Activated CD4-positive, alpha-beta T cell treated with anti-CD3 and anti-CD28 coated beads, Interleukin-2, amount 10 ng/mL, durations not matched to agents 7 days and 5 days (primary cell): ENCODE results near the gene NLN. TPM values are rescaled to one million over a fixed set of nuclear protein-coding genes. Genes with fewer than 3 reads are reported as not detected.
"Not testable (repeated sequence)": the region's sequence is repeated elsewhere in the genome, so short reads cannot be mapped to it uniquely, and the experiment has no call there.

ENCODE experiments used
- CTCF ChIA-PET: fragments of 350-600 bp; sonication (Branson Sonifier 250); formaldehyde crosslinking; loops from one replicate; lab custom pipeline; 2021; ENCODE audit warnings: antibody characterized with exemption; lab: Charles Lee
- POLR2A ChIA-PET: fragments of 350-600 bp; sonication (Branson Sonifier 250); formaldehyde crosslinking; loops from one replicate; lab custom pipeline; 2021; ENCODE audit warnings: antibody characterized with exemption; lab: Charles Lee
- DNase-seq: peaks from one replicate; pipeline ENCODE4 v3.0.0-alpha.2; 2020
- H3K27ac Mint-ChIP-seq: one replicate; pipeline ENCODE4 v1.8.0; 2021; ENCODE audit warnings: mild to moderate bottlenecking, moderate library complexity, mixed read lengths
- H3K27me3 Mint-ChIP-seq: one replicate; pipeline ENCODE4 v1.8.0; 2021; ENCODE audit warnings: mixed read lengths
- H3K36me3 Mint-ChIP-seq: one replicate; pipeline ENCODE4 v1.8.0; 2021; ENCODE audit warnings: low read depth, mixed read lengths
- H3K4me1 Mint-ChIP-seq: one replicate; pipeline ENCODE4 v1.8.0; 2021; ENCODE audit warnings: mixed read lengths
- H3K4me3 Mint-ChIP-seq: one replicate; pipeline ENCODE4 v1.8.0; 2021; ENCODE audit warnings: mild to moderate bottlenecking, moderate library complexity, mixed read lengths
- H3K9me3 Mint-ChIP-seq: one replicate; pipeline ENCODE4 v1.8.0; 2021; ENCODE audit warnings: mixed read lengths
- total RNA-seq, 2 experiments: library from RNA; stranded (reverse); gene quantifications; one replicate each; pipeline ENCODE4 v1.2.3, GENCODE V29; 2021

Gene NLN
- total RNA-seq, 2 experiments from 2014 or later: 11.0 to 12.4 TPM

- H3K27ac Mint-ChIP-seq: no peak overlapping the region
- DNase-seq: no peak
- ChIA-PET POLR2A (interaction anchor here (0.6 kb wide), 1 partner anchor 16 kb away, joined by 3 read pairs; no protein-coding TSS in a partner anchor), CTCF (interaction anchor here (0.7 kb wide), 1 partner anchor 49 kb away, joined by 3 read pairs; no protein-coding TSS in a partner anchor)
- peaks cover 7% of the 10 kb centered on the region for H3K9me3 Mint-ChIP-seq
- no peaks in the 10 kb centered on the region for H3K36me3 Mint-ChIP-seq
- H3K4me1 Mint-ChIP-seq: peaks cover 4% of the 10 kb centered on the region
- H3K27me3 Mint-ChIP-seq: no peaks in the 10 kb centered on the region
- no peak overlapping the region for H3K4me3 Mint-ChIP-seq
Measured at GRCh38 chr5:65858316-65858715, 136.3 kb downstream of the NLN start.

DNA sequence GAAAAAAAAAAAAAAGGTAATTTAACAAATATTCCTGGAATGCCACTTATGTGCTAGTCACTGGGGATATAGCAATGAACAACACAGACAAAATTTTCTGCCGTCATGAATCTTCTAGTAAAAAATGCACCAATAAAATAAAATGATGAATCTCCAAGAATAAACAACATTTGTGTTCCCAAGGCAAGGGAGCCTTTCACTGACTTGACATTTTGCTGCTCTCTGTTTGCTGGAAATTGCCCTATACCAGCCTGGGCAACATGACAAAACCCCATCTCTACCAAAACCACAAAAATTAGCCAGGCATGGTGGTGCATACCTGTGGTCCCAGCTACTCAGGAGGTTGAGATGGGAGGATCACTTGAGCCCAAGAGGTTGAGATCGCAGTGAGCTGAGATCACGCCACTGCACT is 139.8 kb downstream of the NLN start:
- POLR2A ChIA-PET: no interaction called here
- H3K9me3 Mint-ChIP-seq: peaks cover 5% of the 10 kb centered on the region

DNA sequence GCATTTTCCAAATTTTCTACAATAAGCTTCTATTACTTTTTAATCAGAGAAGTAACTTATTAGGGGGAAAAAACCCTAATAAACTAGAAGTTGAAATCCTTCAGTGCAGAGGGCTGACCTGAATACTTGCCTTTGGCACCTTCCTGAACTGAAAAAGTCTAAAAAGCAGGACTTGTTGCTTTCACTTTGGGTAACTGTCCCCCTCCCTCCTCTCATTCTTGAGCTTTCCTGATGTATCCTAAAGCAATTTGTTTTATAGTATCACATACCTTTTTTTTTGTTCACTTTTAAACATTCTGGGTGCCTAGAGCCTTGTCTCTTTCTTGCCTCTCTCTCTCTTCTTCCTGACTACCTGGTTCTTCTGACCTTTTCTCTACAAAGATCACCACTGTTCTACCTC is 140.4 kb downstream of the NLN start:
- POLR2A ChIA-PET: no interaction called here
- H3K4me1 Mint-ChIP-seq: peaks cover 19% of the 10 kb centered on the region
- no peak overlapping the region for H3K27ac Mint-ChIP-seq
- no peak overlapping the region for H3K4me3 Mint-ChIP-seq
- no peak for DNase-seq
- CTCF ChIA-PET: interaction anchor here (0.5 kb wide), 1 partner anchor 576 kb away, joined by 3 read pairs; no protein-coding TSS in a partner anchor
- no peaks in the 10 kb centered on the region for H3K27me3 Mint-ChIP-seq
- H3K36me3 Mint-ChIP-seq: no peaks in the 10 kb centered on the region
- H3K9me3 Mint-ChIP-seq: peaks cover 5% of the 10 kb centered on the region

More for the DNA sequence above, 139.8 kb downstream of the NLN start:
- no peak overlapping the region for H3K27ac Mint-ChIP-seq
- no peak overlapping the region for H3K4me3 Mint-ChIP-seq
- DNase-seq: no peak
- H3K4me1 Mint-ChIP-seq: peaks cover 14% of the 10 kb centered on the region
- CTCF ChIA-PET: no interaction called here
- no peaks in the 10 kb centered on the region for H3K27me3 Mint-ChIP-seq
- H3K36me3 Mint-ChIP-seq: no peaks in the 10 kb centered on the region

DNA sequence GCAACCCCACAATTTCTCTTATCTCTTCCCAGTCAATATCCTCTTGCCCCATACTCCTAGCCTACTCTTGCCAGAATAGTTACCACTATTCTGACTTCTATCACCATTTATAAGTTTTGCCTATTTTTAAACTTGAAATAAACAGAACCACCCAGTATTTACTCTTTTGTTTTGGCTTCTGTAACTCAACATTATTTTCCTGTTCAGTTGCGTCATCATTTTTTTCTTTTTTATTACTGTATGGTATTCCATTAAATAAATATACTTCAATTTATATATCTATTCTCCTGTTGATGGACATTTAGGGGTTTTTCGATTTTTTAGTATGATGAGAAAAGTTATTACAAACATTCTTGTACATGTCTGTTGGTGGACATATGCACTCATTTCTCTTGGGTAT is 141.7 kb downstream of the NLN start:
- no peak for DNase-seq
- H3K36me3 Mint-ChIP-seq: no peaks in the 10 kb centered on the region
- H3K9me3 Mint-ChIP-seq: peaks cover 5% of the 10 kb centered on the region
- H3K27ac Mint-ChIP-seq: no peak overlapping the region
- ChIA-PET CTCF (interaction anchor here (1.0 kb wide), 1 partner anchor 10 kb away, joined by 3 read pairs; no protein-coding TSS in a partner anchor), POLR2A (no interaction called here)
- no peak overlapping the region for H3K4me3 Mint-ChIP-seq
- no peaks in the 10 kb centered on the region for H3K27me3 Mint-ChIP-seq
- H3K4me1 Mint-ChIP-seq: peaks cover 25% of the 10 kb centered on the region

- CTCF ChIA-PET: interaction anchor here (1.6 kb wide), 1 partner anchor 29 kb away, joined by 5 read pairs; no protein-coding TSS in a partner anchor
- Mint-ChIP-seq H3K36me3 (no peaks in the 10 kb centered on the region), H3K27ac (peak overlapping the region; percentile 84), H3K4me3 (peak overlapping the region; percentile 64), H3K9me3 (peaks cover 2% of the 10 kb centered on the region), H3K27me3 (no peaks in the 10 kb centered on the region), H3K4me1 (peaks cover 25% of the 10 kb centered on the region)
- POLR2A ChIA-PET: no interaction called here
- DNase-seq: no peak
Measured at GRCh38 chr5:65866837-65867521, 145.0 kb downstream of the NLN start.

DNA sequence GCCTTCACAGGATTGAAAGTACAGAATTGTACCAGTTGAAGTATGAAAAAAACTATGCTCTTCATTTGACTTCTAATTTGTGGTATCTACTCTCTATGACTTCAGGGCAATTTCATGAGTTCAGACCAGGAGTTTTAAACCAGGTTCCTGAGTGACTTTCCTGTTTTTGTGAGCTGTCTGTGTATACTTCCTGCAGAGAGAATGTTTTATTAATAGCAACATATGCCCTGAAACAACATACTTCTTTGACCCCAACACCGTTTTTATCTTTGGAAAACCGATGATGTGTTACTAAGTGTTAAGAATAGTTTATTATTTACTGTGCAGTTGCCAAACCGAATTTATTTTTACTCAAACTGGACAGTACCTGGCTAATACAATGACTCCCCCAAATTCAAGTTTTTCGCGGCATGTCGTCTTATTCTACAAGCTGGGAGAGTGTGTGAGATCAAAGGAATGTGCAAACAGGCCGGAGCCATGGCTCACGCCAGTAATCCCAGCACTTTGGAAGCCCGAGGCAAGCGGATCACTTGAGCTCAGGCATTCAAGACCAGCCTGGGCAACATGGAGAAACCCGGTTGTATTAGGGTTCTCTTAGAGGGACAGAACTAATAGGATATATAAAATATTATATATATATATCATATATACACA is 145.7 kb downstream of the NLN start:
- Mint-ChIP-seq H3K36me3 (no peaks in the 10 kb centered on the region), H3K4me1 (peaks cover 22% of the 10 kb centered on the region), H3K9me3 (peaks cover 2% of the 10 kb centered on the region), H3K27ac (peak overlapping the region; percentile 84), H3K4me3 (peak overlapping the region; percentile 64), H3K27me3 (no peaks in the 10 kb centered on the region)
- ChIA-PET CTCF (interaction anchor here (1.4 to 1.6 kb wide), 2 partner anchors 28 to 196 kb away, joined by 3 to 5 read pairs; no protein-coding TSS in a partner anchor), POLR2A (no interaction called here)
- no peak for DNase-seq

DNA sequence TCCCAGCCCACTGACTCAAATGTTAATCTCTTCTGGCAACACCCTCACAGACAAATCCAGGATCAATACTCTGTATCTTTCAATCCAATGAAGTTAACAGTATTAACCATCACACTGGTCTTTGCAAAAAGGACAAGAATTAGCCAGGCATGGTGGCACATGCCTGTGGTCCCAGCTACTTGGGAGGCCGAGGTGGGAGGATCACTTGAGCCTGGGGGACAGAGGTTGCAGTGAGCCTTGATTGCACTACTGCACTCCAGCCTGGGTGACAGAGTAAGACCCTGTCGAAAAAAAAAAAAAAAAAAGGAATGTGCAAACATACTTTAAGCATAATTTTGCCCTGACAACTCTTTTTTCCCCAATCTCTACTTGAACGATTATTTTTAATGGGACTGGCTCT is 146.5 kb downstream of the NLN start:
- H3K4me3 Mint-ChIP-seq: no peak overlapping the region
- H3K36me3 Mint-ChIP-seq: no peaks in the 10 kb centered on the region
- peaks cover 21% of the 10 kb centered on the region for H3K4me1 Mint-ChIP-seq
- H3K9me3 Mint-ChIP-seq: peaks cover 2% of the 10 kb centered on the region
- ChIA-PET CTCF (interaction anchor here (1.4 kb wide), 1 partner anchor 197 kb away, joined by 3 read pairs; no protein-coding TSS in a partner anchor), POLR2A (no interaction called here)
- no peak overlapping the region for H3K27ac Mint-ChIP-seq
- DNase-seq: no peak
- H3K27me3 Mint-ChIP-seq: no peaks in the 10 kb centered on the region

- DNase-seq: no peak
- Mint-ChIP-seq H3K27ac (no peak overlapping the region), H3K4me1 (peaks cover 18% of the 10 kb centered on the region), H3K4me3 (no peak overlapping the region), H3K36me3 (no peaks in the 10 kb centered on the region), H3K27me3 (no peaks in the 10 kb centered on the region), H3K9me3 (peaks cover 2% of the 10 kb centered on the region)
- ChIA-PET CTCF (no interaction called here), POLR2A (no interaction called here)
Measured at GRCh38 chr5:65871182-65871581, 149.2 kb downstream of the NLN start.

DNA sequence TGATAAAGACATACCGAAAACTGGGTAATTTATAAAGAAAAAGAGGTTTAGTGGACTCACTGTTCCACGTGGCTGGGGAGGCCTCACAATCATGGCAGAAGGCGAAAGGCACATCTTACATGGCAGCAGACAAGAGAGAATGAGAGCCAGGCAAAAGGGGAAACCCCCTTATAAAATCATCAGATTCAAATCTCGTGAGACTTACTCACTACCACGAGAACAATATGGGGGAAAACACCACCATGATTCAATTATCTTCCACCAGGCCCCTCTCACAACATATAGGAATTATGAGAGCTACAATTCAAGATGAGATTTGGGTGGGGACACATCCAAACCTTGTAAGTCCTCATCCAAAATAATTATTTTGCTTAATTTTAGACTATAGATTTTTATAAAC is 149.8 kb downstream of the NLN start:
- DNase-seq, H3K4me3 Mint-ChIP-seq, H3K27me3 Mint-ChIP-seq, POLR2A ChIA-PET, CTCF ChIA-PET, H3K9me3 Mint-ChIP-seq, H3K27ac Mint-ChIP-seq, H3K36me3 Mint-ChIP-seq: not testable (repeated sequence)
- H3K4me1 Mint-ChIP-seq: peaks cover 12% of the 10 kb centered on the region

- Mint-ChIP-seq H3K4me1 (no peaks in the 10 kb centered on the region), H3K27me3 (no peaks in the 10 kb centered on the region), H3K4me3 (no peak overlapping the region), H3K27ac (no peak overlapping the region), H3K9me3 (peaks cover 4% of the 10 kb centered on the region), H3K36me3 (no peaks in the 10 kb centered on the region)
- DNase-seq: no peak
- CTCF ChIA-PET: no interaction called here
- POLR2A ChIA-PET: no interaction called here
Measured at GRCh38 chr5:65873181-65873750, 151.3 kb downstream of the NLN start.

DNA sequence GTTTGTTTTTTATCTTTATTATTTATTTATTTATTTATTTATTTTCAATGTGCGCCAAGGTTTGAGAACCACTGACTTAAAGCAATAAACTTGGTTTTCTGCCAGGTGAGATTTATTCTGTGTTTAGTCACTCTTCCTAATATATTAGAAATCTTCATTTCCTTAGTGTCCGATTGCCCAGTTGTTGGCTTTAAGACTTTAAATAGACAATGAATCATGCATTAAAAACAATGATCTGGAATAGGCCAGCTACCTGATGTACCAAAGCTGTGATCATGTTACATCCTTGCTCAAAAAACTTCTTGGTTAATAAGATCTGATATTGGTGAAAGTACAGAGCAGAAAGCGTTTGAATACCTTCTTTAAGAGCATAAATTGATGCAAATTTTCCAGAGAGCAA is 152.2 kb downstream of the NLN start:
- ChIA-PET CTCF (no interaction called here), POLR2A (interaction anchor here (0.6 kb wide), 1 partner anchor 52 kb away, joined by 6 read pairs; the partner anchor contains the start of gene ERBIN)
- DNase-seq: no peak
- Mint-ChIP-seq H3K36me3 (no peaks in the 10 kb centered on the region), H3K9me3 (peaks cover 6% of the 10 kb centered on the region), H3K27me3 (no peaks in the 10 kb centered on the region), H3K4me1 (no peaks in the 10 kb centered on the region), H3K27ac (no peak overlapping the region), H3K4me3 (no peak overlapping the region)

DNA sequence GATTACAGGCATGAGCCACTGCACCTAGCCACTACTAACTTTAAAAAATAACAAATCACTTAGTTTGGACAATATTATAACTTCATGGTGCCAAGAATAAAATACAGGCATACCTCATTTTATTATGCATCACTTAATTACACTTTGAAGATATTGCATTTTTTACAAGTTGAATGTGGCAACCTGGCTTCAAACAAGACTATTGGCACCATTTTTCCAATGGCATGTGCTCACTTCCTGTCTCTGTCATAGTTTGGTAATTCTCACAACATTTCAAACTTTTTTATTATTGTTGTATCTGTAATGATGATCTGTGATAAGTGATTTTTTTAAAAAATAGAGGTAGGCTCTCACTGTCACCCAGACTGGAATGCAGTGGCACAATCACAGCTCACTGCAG is 154.5 kb downstream of the NLN start:
- Mint-ChIP-seq H3K4me1 (no peaks in the 10 kb centered on the region), H3K9me3 (peaks cover 6% of the 10 kb centered on the region), H3K36me3 (no peaks in the 10 kb centered on the region), H3K27me3 (no peaks in the 10 kb centered on the region), H3K27ac (no peak overlapping the region), H3K4me3 (no peak overlapping the region)
- DNase-seq: no peak
- CTCF ChIA-PET: no interaction called here
- POLR2A ChIA-PET: no interaction called here

GRCh38 chr5:65876970-65877369 is 155.0 kb downstream of the NLN start:
- no peak overlapping the region for H3K4me3 Mint-ChIP-seq

More at GRCh38 chr5:65876970-65877369, 155.0 kb downstream of the NLN start:
- no peaks in the 10 kb centered on the region for H3K4me1 Mint-ChIP-seq
- H3K27me3 Mint-ChIP-seq: no peaks in the 10 kb centered on the region
- ChIA-PET POLR2A (no interaction called here), CTCF (no interaction called here)
- DNase-seq: no peak
- H3K27ac Mint-ChIP-seq: no peak overlapping the region
- no peaks in the 10 kb centered on the region for H3K36me3 Mint-ChIP-seq
- peaks cover 4% of the 10 kb centered on the region for H3K9me3 Mint-ChIP-seq
